ENCODE data around the gene CC2D1B. TPM values are rescaled to one million over a fixed set of nuclear protein-coding genes. Genes with fewer than 3 reads are reported as not detected.

Gene CC2D1B
- total and polyA plus RNA-seq, 9 of the 15 experiments (the other 6 are each of a cell fraction or from before 2014, with no cell fraction given) = 1.2 to 33.6 (median 25.5) TPM

DNA sequence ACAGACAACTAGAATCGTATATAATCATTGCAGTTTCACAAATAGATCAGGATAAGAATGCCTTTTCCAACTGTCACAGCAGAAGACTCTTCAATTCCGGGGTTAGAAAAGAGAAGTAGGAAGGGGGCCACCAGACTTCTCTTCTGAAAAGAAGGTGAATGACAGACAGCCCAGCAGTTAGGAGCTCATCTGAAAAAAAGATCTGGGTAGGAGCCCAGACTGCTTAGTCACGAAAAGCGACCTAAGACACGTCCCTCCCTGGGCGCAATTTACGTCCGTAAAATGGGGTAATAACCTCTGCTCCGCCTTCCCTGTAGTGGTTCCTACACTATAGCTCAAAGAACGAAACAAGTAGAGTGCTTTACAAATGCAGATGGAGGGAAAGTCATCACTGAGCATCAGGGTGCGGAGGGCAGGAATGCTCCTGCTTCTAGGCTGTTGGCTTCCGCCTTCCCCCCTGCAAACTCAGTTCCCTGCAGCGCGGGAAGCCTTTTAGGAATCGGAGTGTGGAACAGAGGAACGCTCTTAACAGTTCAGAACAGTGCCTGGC, 37.6 kb upstream of the CC2D1B start:
- ChIA-PET POLR2A (interaction anchor here (0.6 to 6.6 kb wide), 28 partner anchors 9 to 1882 kb away, joined by 3 to 58 read pairs (median 4); partner anchors contain the start of genes CC2D1B, COA7 and ZYG11B), CTCF (ENCODE audit: low intra/inter-chr PET ratio) (no interaction called here)
- Histone ChIP-seq H2AFZ (ENCODE audit: low read depth, low read length) (peak overlapping the region; percentile 97), H3K27ac (ENCODE audit: extremely low read depth, low read depth, low read length) (peak overlapping the region; percentile 98), H3K4me3 (peak overlapping the region; percentile 80), H3K9ac (ENCODE audit: insufficient read depth in 1 of 2, low read depth in 2 of 2, low read length in 2 of 2) (peak overlapping the region; percentile 98 to 99), H3K27me3 (ENCODE audit: control insufficient read depth in 2 of 2, insufficient read depth in 2 of 2, low read length in 2 of 2) (no peaks in the 10 kb centered on the region), H3K9me1 (ENCODE audit: control insufficient read depth, insufficient read depth, low read length) (peaks cover 3% of the 10 kb centered on the region), H3K4me2 (ENCODE audit: insufficient read depth, low read length) (peak overlapping the region; percentile 98), H3K9me3 (replicated peaks; ENCODE audit: control insufficient read depth, insufficient read depth, low read depth, low read length) (no peaks in the 10 kb centered on the region), H3K4me1 (replicated peaks in 1 of 2; ENCODE audit: control insufficient read depth in 2 of 2, insufficient read depth in 2 of 2, low read length in 2 of 2) (peaks cover 12 to 27% of the 10 kb centered on the region in 2 experiments; a peak in 4 of 5 replicates), H3K36me3 (ENCODE audit: control insufficient read depth, insufficient read depth, low read length) (peaks cover 73% of the 10 kb centered on the region), H3K79me2 (ENCODE audit: control insufficient read depth, insufficient read depth, low read length) (peaks cover 90% of the 10 kb centered on the region), H4K20me1 (replicated peaks; ENCODE audit: control insufficient read depth, insufficient read depth, low read length) (peaks cover 11% of the 10 kb centered on the region; the same call in 1 of the 2 replicates)
- BruUV-seq (replicated peaks) = TSS peak; percentile 56
- peak; percentile 72 to 91 (median 82) for DNase-seq (ENCODE audit: extremely low read depth in 1 of 4, low spot score in 3 of 4)
- in situ Hi-C loops (cut with MboI) = loop anchor here (10.0 kb wide), 1 partner anchor 281 kb away; no protein-coding TSS in a partner anchor
- peak; percentile 81 for ATAC-seq
- intact Hi-C loops (cut with micrococcal nuclease) = loop anchor here (2.0 to 5.0 kb wide), 4 partner anchors 149 to 279 kb away; partner anchors contain the start of gene TUT4
- under 1% methylated on average over 16 of the region's 16 CpGs for WGBS (ENCODE audit: insufficient coverage, low coverage, missing lambda C conversion rate)
- peak; percentile 85 for FAIRE-seq
- TF ChIP-seq, protein P1, sequence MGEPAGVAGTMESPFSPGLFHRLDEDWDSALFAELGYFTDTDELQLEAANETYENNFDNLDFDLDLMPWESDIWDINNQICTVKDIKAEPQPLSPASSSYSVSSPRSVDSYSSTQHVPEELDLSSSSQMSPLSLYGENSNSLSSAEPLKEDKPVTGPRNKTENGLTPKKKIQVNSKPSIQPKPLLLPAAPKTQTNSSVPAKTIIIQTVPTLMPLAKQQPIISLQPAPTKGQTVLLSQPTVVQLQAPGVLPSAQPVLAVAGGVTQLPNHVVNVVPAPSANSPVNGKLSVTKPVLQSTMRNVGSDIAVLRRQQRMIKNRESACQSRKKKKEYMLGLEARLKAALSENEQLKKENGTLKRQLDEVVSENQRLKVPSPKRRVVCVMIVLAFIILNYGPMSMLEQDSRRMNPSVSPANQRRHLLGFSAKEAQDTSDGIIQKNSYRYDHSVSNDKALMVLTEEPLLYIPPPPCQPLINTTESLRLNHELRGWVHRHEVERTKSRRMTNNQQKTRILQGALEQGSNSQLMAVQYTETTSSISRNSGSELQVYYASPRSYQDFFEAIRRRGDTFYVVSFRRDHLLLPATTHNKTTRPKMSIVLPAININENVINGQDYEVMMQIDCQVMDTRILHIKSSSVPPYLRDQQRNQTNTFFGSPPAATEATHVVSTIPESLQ (CRISPR knock-in tag; IDR thresholded peaks at IDR 0.05) = no peak; the same call in 1 of the 2 replicates
- TF ChIP-seq ZBTB26 (CRISPR knock-in tag; IDR thresholded peaks at IDR 0.05) = no peak
- TF ChIP-seq MECOM (CRISPR knock-in tag; IDR thresholded peaks at IDR 0.05) = no peak
- no peak for TF ChIP-seq STAT5A (IDR thresholded peaks at IDR 0.05; ENCODE audit: borderline replicate concordance, low read length)
- TF ChIP-seq SMARCA5 (IDR thresholded peaks at IDR 0.05) = no peak; the same call in 1 of the 2 replicates
- TF ChIP-seq ZNF699 (CRISPR knock-in tag; IDR thresholded peaks at IDR 0.05; ENCODE audit: insufficient replicate concordance) = no peak
- TF ChIP-seq DMBX1 (CRISPR knock-in tag; IDR thresholded peaks at IDR 0.05; ENCODE audit: borderline replicate concordance) = no peak
- TF ChIP-seq ZNF354B (CRISPR knock-in tag; IDR thresholded peaks at IDR 0.05) = no peak
- TF ChIP-seq ZNF143 (CRISPR knock-in tag; IDR thresholded peaks at IDR 0.05) = no peak
- TF ChIP-seq ZNF174 (CRISPR knock-in tag; IDR thresholded peaks at IDR 0.05) = no peak
- no peak for TF ChIP-seq SNIP1 (IDR thresholded peaks at IDR 0.05; ENCODE audit: low read depth)
- TF ChIP-seq FIP1L1 (IDR thresholded peaks at IDR 0.05; ENCODE audit: low read depth, low read length, poor library complexity, severe bottlenecking) = no peak
- TF ChIP-seq E2F1 (CRISPR knock-in tag; IDR thresholded peaks at IDR 0.05) = no peak; the same call in 1 of the 2 replicates
- TF ChIP-seq PATZ1 (CRISPR knock-in tag; IDR thresholded peaks at IDR 0.05; ENCODE audit: borderline replicate concordance) = no peak
- TF ChIP-seq ASH1L (IDR thresholded peaks at IDR 0.05; ENCODE audit: borderline replicate concordance, low read depth, partially characterized antibody) = no peak
- no peak for TF ChIP-seq TAF7 (tag; IDR thresholded peaks at IDR 0.05)
